HG03432 (cell line): ENCODE results near the gene ADAD2.

Experiments used
- ATAC-seq: cut with Tn5 transposase; IDR thresholded peaks from one replicate; pipeline ENCODE4 v1.9.1; 2021; ENCODE audit warnings: mild to moderate bottlenecking, moderate library complexity; ENCODE audit not compliant: unreplicated experiment

Gene ADAD2

DNA sequence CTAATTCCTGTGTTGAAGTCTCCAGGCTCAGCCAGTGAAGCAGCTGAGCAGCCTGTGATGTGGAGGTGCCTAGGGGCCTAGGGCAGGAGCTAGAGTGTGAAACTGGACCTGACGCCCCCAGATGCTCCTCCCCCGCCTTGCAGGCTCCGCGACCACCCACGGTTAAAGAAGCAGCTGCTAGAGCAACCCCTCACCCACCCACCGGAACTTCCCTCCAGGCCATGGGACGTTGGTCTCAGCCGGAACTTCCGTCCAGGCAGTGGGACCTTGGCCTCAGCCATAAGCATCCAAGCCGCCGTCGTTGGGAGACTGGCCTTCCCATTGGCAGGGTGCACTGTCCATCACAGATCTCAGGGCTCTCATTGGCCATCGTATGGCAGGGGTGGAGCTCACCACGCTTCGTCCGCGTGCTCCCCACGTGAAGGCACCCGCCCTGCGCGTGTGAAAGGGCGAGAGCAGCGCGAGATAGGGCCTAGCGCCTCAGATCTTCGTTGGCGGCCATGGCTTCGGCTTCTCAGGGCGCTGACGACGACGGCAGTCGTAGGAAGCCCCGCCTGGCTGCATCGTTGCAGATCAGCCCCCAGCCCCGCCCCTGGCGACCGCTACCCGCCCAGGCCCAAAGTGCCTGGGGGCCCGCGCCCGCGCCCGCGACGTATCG is at the start of gene ADAD2:
Gene ADAD2 (plus strand): TSS at position 427 of the 658 bp plus-strand sequence. CDS start 74 bp downstream, at position 501.
- ATAC-seq: no peak

DNA sequence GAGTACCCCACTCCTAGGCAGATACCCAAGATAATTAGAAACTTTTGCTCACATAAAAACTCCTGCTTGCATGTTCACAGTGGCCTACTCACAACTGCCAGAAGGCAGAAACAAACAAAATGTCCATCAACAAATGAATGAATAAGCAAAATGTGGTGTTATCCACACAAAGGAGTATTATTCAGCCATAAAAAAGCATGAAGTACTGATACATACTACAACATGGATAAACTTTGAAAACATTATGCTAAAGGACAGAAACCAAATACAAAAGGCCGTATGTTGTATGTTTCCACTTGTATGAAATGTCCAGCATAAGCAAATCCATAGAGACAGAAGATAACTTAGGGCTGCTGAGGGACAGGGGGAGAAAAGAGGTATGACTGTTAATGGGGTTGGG is 47.9 kb upstream of the ADAD2 start:
- no peak for ATAC-seq

DNA sequence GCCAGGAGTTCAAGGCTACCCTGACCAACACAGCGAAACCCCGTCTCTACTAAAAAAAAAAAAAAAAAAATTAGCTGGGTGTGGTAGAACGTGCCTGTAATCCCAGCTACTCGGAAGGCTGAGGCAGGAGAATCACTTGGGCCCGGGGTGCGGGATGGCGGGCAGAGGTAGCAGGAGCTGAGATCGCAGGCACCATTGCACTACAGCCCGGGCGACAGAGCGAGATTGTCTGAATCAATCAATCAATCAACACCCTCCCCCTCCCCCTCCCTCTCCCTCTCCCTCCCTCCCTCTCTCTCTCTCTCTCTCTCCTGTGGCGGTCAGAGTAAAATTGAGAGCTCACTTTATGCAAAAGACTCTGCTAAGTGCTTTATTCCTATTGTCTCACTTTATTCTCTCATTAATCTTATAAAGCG is 47.2 kb upstream of the ADAD2 start:
- no peak for ATAC-seq

DNA sequence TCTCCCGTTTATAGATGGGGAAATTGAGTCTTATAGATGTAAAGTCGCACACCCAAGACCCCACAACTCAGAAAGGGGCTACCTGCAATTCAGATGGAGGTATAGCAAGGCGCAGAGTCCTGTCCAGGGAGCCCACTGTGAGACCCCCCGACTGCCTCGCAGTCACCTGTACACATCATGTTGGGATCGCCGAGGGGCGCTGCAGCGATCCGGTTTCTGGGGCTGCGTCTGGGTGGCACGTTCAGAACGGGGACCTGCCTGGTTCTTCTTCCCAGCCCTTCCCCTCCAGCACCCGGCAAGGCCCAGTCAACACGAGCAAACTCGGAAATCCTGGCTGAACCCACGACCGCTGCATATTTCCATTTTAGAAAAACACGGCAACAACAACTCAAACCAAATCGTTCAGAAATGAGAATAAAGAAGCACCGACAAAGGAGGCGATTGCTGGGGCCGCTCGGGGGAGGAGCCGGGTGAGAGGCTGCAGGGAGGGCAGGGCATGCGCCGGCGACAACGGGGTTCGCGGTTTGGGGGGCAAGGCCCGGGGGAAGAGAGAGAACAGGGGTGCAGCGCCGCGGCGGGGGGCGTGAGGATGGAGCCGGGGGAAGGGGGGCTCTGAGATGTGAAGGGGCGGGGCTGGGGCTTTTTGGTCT is 46.6 kb upstream of the ADAD2 start:
- peak; percentile 26 for ATAC-seq

DNA sequence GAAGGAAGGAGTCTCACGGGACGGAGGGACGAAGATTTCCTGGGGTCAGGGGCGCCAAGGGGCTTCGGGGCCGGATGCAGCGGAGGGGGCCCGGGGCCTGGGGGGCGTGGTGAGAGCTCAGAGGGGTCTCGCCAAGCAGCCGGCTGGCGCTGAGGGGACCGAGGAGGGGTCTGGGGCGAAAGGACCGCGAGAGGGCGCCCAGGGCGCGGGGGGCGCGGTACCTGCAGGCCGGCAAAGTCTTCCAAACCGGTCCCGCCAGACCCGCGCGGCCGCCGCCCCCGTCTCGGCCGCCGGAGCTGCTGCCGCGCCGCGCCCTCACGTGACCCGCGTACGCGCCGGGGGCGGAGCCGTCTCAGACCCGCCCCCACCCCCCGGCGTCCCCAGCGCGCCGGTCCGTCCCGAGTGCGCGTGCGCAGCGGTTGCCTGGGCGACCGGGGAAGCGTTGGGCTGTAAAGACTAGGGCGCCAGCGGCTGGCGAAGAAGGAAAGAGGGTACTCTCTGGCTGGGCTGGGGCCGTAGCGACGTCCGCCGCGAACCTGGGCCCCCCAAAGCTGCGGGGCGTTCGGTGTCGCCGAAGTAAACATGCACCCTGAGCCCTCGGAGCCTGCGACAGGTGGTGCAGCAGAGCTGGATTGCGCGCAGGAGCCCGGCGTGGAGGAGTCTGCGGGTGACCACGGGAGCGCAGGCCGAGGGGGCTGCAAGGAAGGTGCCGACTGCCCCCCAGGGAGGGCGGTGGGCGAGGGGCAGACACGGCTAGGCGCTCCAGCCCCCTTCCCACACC is 45.9 kb upstream of the ADAD2 start, which contains the start of the genes DNAAF1 and HSDL1:
Gene DNAAF1 (plus strand): TSS at position 450 of the 781 bp plus-strand sequence. CDS start 133 bp downstream, at position 583.
Gene HSDL1 (minus strand): TSS at position 319 of the 781 bp plus-strand sequence. CDS start 13,856 bp downstream, outside the sequence.
- ATAC-seq: peak; percentile 86

DNA sequence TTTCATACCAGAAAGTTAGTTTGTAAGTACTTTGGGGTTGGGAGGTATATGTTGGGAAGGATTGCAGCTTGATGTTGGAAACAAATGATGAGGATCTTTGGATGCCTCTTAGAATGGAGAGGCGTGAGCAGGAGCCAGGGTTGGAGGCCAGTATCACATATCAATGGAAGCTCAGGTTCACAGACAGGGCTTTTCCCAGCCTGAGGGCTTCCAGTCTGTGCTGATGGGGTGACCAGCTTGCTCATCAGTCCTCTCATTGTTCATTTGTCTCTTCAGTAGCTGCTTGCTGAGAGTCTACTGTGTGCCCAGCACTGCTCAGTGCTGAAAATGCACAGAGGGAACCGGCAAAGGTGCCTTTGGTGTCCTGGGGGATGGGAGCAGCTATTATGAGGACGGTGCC is 40.0 kb upstream of the ADAD2 start:
- ATAC-seq: no peak

DNA sequence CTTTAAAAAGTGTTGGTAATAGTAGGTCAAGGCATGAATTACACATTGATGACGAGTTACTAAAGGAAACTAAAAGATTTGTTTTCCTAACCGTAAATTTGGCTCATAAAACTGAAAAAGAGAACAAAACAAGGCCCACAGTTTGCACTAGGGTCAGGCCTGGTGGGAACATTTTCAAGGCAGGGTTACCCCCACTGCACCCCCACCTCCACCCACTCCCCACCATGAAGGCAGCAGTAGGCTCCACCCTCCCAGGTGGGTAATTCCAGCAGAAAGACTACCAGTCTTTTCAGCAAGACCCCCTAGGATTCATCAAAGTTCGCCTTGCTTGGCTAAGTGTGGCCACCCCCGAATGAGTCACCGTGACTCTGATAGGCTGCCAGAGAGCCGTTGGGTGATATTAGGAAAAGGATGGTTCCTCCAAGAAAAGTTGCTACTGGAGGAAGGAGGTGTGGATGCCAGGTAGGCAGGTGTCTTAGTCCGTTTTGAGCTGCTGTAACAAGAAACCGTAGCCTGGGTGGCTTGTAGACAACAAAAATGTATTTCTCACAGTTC is 37.2 kb upstream of the ADAD2 start:
- ATAC-seq: no peak

DNA sequence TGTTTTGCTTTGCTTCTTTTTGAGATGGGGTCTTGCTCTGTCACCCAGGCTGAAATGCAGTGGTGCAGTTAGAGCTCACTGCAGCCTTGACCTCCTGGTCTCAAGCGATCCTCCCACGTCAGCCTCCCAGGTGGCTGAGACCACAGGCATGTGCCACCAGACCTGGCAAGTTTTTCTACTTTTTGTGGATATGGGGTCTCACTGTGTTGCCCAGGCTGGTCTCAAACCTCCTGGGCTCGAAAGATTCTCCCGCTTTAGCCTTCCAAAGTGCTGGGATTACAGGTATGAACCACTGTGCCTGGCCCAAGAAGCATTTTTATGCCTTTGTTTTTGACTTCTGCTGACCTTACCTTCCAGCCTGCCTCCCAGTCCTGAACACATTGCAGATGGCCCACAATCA is 35.7 kb upstream of the ADAD2 start:
- no peak for ATAC-seq

DNA sequence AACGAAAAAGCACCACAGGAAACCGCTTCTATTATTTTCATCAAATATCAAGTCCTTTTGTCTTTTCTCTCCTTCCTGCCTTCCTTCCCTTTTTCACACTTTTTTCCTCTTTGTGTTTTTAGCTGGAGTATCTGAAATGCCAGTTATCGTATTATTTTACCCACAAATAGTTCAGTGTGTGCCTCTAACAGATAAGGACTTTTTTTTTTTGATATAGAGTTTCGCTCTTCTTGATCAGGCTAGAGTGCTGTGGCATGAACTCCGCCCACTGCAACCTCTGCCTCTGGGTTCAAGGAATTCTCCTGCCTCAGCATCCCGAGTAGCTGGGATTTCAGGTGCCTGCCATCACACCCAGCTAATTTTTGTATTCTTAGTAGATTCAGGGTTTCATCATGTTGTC is 35.2 kb upstream of the ADAD2 start:
- ATAC-seq: no peak

DNA sequence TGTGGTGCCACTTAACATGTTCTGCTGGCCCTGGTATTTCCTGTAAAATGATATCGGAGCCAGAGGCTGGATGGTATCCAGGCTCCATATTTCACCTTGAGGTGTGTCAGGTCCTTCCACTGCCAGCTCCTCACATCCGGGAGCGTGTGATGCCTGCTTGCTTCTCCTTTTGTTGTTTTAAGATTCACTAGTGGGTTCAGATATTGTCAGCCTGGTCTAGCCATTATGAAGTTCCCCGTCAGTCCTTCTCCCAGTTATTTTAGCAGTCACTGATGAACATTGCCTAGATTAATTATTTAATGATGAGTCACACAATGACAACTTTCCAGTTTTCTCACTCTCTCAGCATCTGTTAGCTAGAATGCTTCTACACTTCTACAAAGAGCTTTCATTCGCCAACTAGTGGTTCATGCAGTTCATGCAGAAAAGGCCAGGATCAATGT is 34.6 kb upstream of the ADAD2 start:
- no peak for ATAC-seq

DNA sequence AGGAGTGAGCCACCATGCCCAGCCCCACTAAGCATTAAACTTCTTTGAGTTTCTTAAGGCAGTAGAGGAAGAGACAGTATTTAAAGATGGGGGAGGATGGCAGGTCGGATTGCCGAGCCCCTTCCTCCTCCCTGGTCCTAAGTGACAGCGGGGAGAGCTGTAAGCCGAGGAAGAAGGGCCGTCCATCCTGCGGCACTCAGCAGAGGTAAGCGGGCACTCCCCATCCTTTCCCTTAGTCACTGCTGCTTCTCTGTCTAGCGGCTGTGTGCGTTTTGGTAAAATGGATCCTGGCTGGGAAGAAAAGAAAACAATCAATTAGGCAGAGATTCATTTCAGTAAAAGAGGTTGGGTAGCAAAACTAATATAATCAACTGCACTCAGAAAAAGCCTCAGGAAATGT is 31.9 kb upstream of the ADAD2 start:
- ATAC-seq: no peak

DNA sequence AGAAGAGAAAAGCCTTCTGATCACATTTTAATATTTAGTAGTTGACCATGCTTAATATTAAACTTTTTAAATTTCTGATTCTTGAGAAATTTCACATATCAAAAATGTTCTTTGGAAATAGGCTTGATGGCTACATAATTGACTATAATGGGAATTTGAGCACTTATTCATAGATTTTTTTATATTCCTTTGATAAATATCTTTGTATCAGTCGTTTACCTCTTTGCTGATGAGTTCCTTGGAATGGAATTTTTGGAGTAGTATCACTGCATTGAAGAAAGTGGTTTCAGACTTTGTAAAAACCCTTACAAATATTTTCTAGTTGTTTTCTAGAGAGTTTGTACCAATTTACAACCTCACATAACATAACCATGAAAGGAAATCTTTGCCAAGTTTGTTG is 31.2 kb upstream of the ADAD2 start:
- ATAC-seq: no peak

DNA sequence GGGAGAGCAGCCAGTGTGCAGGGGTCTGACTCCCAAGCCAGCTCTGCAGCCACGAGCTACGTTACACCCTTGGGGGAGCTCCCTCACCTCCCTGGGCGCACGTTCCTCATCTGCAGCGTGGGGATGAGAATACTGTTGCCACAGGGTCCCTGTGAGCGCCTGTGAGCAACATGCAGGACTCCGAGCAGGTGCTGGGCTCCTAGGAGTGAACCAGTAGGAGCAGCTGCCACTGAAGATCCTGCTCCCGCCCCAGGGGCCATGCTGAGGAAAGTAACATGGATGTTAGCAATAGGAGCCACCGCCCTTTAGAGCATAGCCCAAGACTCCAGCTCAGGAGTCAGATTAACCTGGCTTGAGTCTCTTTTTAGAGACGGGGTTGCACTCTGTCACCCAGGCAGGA is 29.9 kb upstream of the ADAD2 start:
- ATAC-seq: no peak

DNA sequence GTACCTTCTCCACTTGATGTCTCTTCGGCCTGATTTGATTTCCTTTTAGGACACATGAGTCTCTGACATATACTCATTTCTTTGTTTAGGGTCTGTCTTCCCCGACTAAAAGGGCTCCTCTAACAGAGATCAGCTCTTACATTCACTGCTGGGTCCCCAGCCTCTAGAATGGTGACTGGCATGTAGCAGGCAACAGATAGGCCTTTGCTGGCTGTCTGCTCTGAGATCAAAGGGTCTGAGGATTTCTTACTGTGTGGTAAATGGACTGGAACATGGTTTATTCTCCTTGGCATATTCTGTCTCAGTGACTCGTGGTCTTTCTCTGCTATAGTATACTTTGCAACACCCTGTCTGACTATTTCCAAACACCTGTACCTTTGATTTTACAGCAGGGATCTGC is 29.2 kb upstream of the ADAD2 start:
- ATAC-seq: no peak

DNA sequence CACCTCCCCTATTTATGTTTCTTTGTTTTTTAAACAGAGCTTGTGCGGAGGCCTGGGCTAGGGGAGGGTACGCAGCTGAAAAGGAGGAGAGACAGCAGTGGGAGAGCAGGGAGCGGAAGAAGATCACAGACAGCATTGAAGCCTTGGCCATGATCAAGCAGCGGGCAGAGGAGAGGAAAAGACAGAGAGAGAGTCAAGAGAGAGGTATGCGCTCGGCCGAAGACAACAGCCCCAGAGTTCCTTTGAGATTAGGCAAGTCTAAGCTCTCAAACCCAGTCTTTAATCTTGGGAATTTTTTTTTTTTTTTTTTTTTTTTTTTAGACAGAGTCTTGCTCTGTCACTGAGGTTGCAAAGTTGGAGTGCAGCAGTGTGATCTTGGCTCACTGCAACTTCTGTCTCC is 25.2 kb upstream of the ADAD2 start:
- no peak for ATAC-seq

DNA sequence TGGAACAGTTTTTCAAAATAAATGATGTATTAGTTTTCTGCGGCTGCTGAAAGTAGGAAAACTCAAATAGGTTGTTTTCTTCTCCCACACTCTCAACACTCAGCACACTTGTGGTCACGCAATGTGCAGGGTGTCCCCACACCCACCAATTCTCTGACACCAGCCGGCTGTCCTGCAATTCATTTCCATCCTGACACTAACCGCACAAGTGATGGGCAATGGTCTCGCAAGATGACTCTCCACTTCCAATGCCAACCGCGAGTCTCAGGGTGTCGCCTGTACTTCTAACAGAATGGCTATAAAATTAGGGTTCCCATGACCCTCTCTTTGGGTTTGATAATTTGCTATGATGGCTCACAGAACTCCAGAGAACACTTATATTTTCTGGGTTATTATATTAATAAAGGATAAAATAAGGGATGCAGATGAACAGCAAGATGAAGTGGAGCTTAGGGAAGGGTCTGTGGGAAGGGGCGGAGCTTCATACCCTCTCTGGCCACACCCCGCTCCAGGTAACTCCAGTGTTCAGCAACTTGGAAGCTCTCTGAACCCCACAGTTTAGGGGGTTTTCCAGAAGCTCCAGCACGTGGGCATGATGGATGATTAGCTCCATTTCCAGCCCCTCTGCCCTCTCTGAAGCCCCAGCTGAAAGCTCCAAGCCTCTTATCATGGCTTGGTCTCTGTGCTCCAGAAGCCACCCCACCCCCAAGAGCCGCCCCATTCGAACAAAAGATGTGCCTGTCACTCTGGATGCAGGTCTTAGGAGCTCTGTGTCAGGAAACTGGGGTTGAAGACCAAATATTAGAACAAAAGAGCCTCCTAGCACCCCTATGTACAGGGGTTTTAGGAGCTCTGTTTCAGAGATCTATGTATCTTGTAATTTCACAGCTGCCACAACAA is 23.9 kb upstream of the ADAD2 start:
- no peak for ATAC-seq

DNA sequence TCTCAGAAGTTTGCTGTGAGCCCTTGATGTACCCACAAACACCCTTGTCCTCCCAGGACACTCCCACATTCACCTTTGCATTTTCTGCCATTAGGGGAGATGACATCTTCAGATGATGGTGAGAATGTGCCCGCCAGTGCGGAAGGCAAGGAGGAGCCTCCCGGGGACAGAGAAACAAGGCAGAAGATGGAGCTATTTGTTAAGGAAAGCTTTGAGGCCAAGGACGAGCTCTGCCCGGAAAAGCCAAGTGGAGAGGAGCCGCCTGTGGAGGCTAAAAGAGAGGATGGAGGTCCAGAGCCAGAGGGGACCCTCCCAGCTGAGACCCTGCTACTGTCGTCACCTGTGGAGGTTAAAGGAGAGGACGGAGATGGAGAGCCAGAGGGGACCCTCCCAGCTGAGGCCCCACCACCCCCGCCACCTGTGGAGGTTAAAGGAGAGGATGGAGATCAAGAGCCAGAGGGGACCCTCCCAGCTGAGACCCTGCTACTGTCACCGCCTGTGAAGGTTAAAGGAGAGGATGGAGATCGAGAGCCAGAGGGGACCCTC is 21.1 kb upstream of the ADAD2 start:
- no peak for ATAC-seq

DNA sequence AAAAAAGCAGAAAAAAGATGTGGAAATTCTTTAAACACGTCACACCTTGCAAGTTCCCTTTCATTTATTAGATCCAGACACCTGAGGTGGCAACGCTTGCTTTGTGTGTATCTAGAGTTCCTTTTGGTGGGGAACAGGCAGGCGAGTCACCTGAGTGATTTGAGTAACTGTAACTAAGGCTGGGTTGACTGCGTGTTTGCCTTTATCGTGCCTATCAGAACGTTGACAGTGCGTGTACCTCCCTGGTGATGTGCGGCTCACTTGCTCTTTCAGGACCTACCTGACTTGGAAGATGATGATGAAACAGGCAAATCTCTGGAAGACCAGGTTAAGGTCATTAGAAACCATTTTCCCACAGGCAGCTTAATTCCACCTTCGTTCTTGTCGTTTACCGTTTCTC is 16.6 kb upstream of the ADAD2 start:
- no peak for ATAC-seq

DNA sequence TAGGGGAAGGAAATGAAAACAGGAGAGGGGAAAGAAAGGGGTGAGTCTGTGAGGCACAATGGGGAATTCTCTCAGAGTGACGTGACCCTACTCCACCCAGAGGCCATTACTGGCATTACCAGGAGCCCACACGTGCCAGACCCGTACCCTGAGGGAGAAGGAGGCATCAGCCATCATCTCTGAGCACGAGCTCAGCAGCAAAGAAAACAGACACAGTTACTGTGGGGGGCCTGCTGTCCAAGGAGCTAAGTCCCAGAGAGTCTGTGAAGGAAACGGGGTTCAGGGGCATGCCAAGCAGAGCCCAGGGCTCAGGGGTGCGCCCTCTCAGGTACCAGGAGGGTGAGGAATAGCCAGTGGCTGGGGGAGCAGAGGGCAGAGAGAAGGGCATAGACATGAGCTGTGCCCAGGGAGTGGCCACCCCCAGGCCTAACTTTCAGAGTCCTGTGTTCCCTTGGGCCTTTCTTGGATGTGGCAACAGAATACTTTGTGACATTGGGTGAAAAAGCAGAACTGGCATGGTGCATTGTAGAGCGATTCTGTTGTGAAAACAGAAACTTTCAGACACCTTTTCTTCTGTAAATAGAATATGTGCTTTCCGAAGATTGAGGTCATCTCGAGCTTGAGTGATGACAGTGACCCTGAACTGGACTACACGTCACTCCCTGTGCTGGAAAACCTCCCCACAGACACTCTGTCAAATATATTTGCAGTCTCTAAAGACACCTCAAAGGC is 15.4 kb upstream of the ADAD2 start:
- peak; percentile 87 for ATAC-seq
